Endothelial cell of umbilical vein (primary cell): ENCODE data around the gene VGLL4. TPM values are rescaled to one million over a fixed set of nuclear protein-coding genes. Genes with fewer than 3 reads are reported as not detected.

ENCODE experiments used
- BruUV-seq: library from RNA; stranded (reverse); fragments of 400-500 nt; replicated peaks from 2 replicates; lab custom pipeline; 2021; lab: Mats Ljungman, UMichigan
- CTCF ChIA-PET: fragments of 300-600, 350-600 bp; sonication (Branson Sonifier 250); formaldehyde crosslinking; loops from one replicate; lab custom pipeline; 2021; ENCODE audit warnings: antibody characterized with exemption, inconsistent platforms; lab: Charles Lee
- POLR2A ChIA-PET: fragments of 300-600, 350-600 bp; sonication (Branson Sonifier 250); formaldehyde crosslinking; loops from one replicate; lab custom pipeline; 2021; ENCODE audit warnings: antibody characterized with exemption, inconsistent platforms; lab: Charles Lee
- DNase-seq: peaks from one replicate; pipeline ENCODE4 v3.0.0-alpha.2; 2011; ENCODE audit warnings: low read depth, low spot score
- FAIRE-seq: peaks from 2 replicates; lab custom pipeline; 2011; peaks lifted over from hg19 to GRCh38; lab: Jason Lieb, UNC
- H2AFZ ChIP-seq: 2 replicates; pipeline ENCODE4 v1.6.0; 2012; ENCODE audit warnings: low read depth, low read length, control low read depth, inconsistent platforms
- H3K27ac ChIP-seq: 2 replicates; pipeline ENCODE4 v1.5.1; 2011; ENCODE audit warnings: low read depth, mild to moderate bottlenecking, control low read depth, low read length, moderate library complexity; ENCODE audit not compliant: insufficient read depth
- H3K27me3 ChIP-seq, 2 experiments: 2 replicates each; pipeline versions ENCODE4 v1.6.0 to v1.6.1; 2011; ENCODE audit warnings: low read length in 2 of 2, mixed read lengths in 1 of 2; ENCODE audit not compliant: control insufficient read depth in 2 of 2, insufficient read depth in 2 of 2
- H3K36me3 ChIP-seq, 2 experiments: 2 replicates in 1 of 2; 3 replicates in 1 of 2; pipeline ENCODE4 v1.5.1; 2011; ENCODE audit warnings: low read length in 2 of 2, mild to moderate bottlenecking in 1 of 2, moderate library complexity in 1 of 2; ENCODE audit not compliant: control insufficient read depth in 2 of 2, insufficient read depth in 2 of 2; ENCODE audit errors: extremely low read depth in 1 of 2
- H3K4me1 ChIP-seq: 3 replicates; pipeline ENCODE4 v1.5.1; 2011; ENCODE audit warnings: mild to moderate bottlenecking, low read length; ENCODE audit not compliant: control insufficient read depth, insufficient read depth; ENCODE audit errors: extremely low read depth
- H3K4me2 ChIP-seq: 2 replicates; pipeline ENCODE4 v1.6.1; 2011; ENCODE audit warnings: low read length, control low read depth, mixed read lengths; ENCODE audit not compliant: insufficient read depth
- H3K4me3 ChIP-seq, 3 experiments: fragments of 200-600 bp in 1 of 3; sonication (generic), shearing (Covaris generic) in 1 of 3; replicated peaks in 1 of 3; 2 replicates each; pipeline ENCODE4 v1.5.1; 2011 to 2016; ENCODE audit warnings: control low read depth in 3 of 3, low read length in 3 of 3, mild to moderate bottlenecking in 2 of 3, inconsistent platforms in 1 of 3, low read depth in 1 of 3, moderate library complexity in 1 of 3; ENCODE audit not compliant: insufficient read depth in 1 of 3
- H3K79me2 ChIP-seq: 2 replicates; pipeline ENCODE4 v1.6.0; 2012; ENCODE audit warnings: low read length, inconsistent platforms; ENCODE audit not compliant: control insufficient read depth, insufficient read depth
- H3K9ac ChIP-seq: replicated peaks from 2 replicates; pipeline ENCODE3; 2011; ENCODE audit warnings: low read length, control low read depth; ENCODE audit not compliant: insufficient read depth; ENCODE audit errors: extremely low read depth
- H3K9me1 ChIP-seq: replicated peaks from 3 replicates; pipeline ENCODE4 v1.6.0; 2011; ENCODE audit warnings: mild to moderate bottlenecking, low read length; ENCODE audit not compliant: control insufficient read depth, insufficient read depth; ENCODE audit errors: extremely low read depth
- H3K9me3 ChIP-seq: replicated peaks from 2 replicates; pipeline ENCODE4 v1.5.1; 2012; ENCODE audit warnings: low read length, inconsistent platforms; ENCODE audit not compliant: control insufficient read depth, insufficient read depth
- H4K20me1 ChIP-seq: replicated peaks from 2 replicates; pipeline ENCODE3; 2011; ENCODE audit warnings: mild to moderate bottlenecking, low read length; ENCODE audit not compliant: control insufficient read depth, insufficient read depth; ENCODE audit errors: extremely low read depth
- EZH2 ChIP-seq: IDR thresholded peaks from 2 replicates; pipeline ENCODE4 v1.6.1; 2012; ENCODE audit warnings: borderline replicate concordance, low read depth, mild to moderate bottlenecking, moderate library complexity, low read length, inconsistent platforms; ENCODE audit not compliant: severe bottlenecking
- FOS ChIP-seq: IDR thresholded peaks from 2 replicates; pipeline ENCODE4 v1.6.1; 2011; ENCODE audit warnings: mild to moderate bottlenecking, low read length, moderate library complexity, borderline replicate concordance; ENCODE audit not compliant: insufficient read depth
- JUN ChIP-seq: IDR thresholded peaks from 2 replicates; pipeline ENCODE4 v1.6.1; 2011; ENCODE audit warnings: borderline replicate concordance, low read depth; ENCODE audit not compliant: insufficient read length, insufficient read depth
- MAX ChIP-seq: IDR thresholded peaks from 2 replicates; pipeline ENCODE4 v1.6.1; 2011; ENCODE audit not compliant: insufficient read depth, insufficient read length
- MYC ChIP-seq: IDR thresholded peaks from one replicate; pipeline ENCODE4 v1.6.1; 2011; ENCODE audit warnings: mild to moderate bottlenecking, low read depth, low read length
- POLR2A ChIP-seq: IDR thresholded peaks from 2 replicates; pipeline ENCODE4 v1.6.1; 2012; ENCODE audit warnings: low read depth, mild to moderate bottlenecking, control low read depth, low read length
- POLR2AphosphoS5 ChIP-seq: IDR thresholded peaks from 2 replicates; pipeline ENCODE4 v1.6.1; 2012; ENCODE audit warnings: low read depth, mild to moderate bottlenecking, control low read depth, low read length, moderate library complexity; ENCODE audit not compliant: insufficient read depth
- dilution Hi-C: fragments of 300-500 bp; cut with MboI; formaldehyde crosslinking; loops from one replicate; pipeline ENCODE4 v1.15.0; 2019; ENCODE audit warnings: low sequenced_read_pairs; ENCODE audit not compliant: extremely low pct_ligation_motif_present
- intact Hi-C: fragments of 100-400 bp; cut with micrococcal nuclease; formaldehyde crosslinking; loops from one replicate; pipeline ENCODE4 v1.10.0; 2022
- polyA plus RNA-seq, 4 experiments: library from polyadenylated mRNA; depleted of rRNA in 3 of 4; stranded (reverse) in 3 of 4; unstranded in 1 of 4; fragments of >200 nt; gene quantifications; 2 replicates each; pipeline versions ENCODE4 v1.2.1 to v1.2.3, GENCODE V29; 2011 to 2012; ENCODE audit warnings: missing spikeins in 1 of 4
- total RNA-seq: library from RNA; stranded (reverse); gene quantifications from 2 replicates; pipeline ENCODE4 v1.2.3, GENCODE V29; 2021

Gene VGLL4
- total and polyA plus RNA-seq, 2 donors (not counting 3 experiments of a cell fraction or from before 2014, with no cell fraction given) = 67.0 to 78.9 TPM

GRCh38 chr3:11541321-11542303, 102.1 kb downstream of the VGLL4 start:
- H3K27ac ChIP-seq = no peak overlapping the region
- TF ChIP-seq MAX (no peak), JUN (no peak), MYC (no peak)
- H3K4me2 ChIP-seq = no peak overlapping the region
- POLR2A ChIA-PET = no interaction called here
- no peaks in the 10 kb centered on the region for H3K36me3 ChIP-seq
- no peak overlapping the region for H3K4me3 ChIP-seq
- no peaks in the 10 kb centered on the region for H3K9me1 ChIP-seq
- FAIRE-seq (no peak), DNase-seq (no peak)
- H3K4me1 ChIP-seq = no peaks in the 10 kb centered on the region
- no peaks in the 10 kb centered on the region for H3K9me3 ChIP-seq
- dilution Hi-C loops = no loop called here
- CTCF ChIA-PET = interaction anchor here (1.1 to 1.9 kb wide), 2 partner anchors 8 to 19 kb away, joined by 4 to 5 read pairs; no protein-coding TSS in a partner anchor
- no peak overlapping the region for H3K9ac ChIP-seq
- no peak overlapping the region for H2AFZ ChIP-seq
- H4K20me1 ChIP-seq = no peaks in the 10 kb centered on the region
- H3K27me3 ChIP-seq = no peaks in the 10 kb centered on the region
- H3K79me2 ChIP-seq = no peaks in the 10 kb centered on the region
- BruUV-seq = no TSS peak
- intact Hi-C loops = no loop called here

- DNase-seq (no peak), FAIRE-seq (no peak)
- H3K4me2 ChIP-seq = no peak overlapping the region
- H3K9me1 ChIP-seq = no peaks in the 10 kb centered on the region
- no peaks in the 10 kb centered on the region for H3K4me1 ChIP-seq
- H3K79me2 ChIP-seq = no peaks in the 10 kb centered on the region
- BruUV-seq = no TSS peak
- H3K27ac ChIP-seq = no peak overlapping the region
- dilution Hi-C loops = no loop called here
- no peaks in the 10 kb centered on the region for H3K36me3 ChIP-seq
- POLR2A ChIA-PET = no interaction called here
- CTCF ChIA-PET = interaction anchor here (1.0 to 1.9 kb wide), 4 partner anchors 17 to 160 kb away, joined by 3 to 5 read pairs (median 3); no protein-coding TSS in a partner anchor
- no peaks in the 10 kb centered on the region for H4K20me1 ChIP-seq
- H2AFZ ChIP-seq = no peak overlapping the region
- H3K4me3 ChIP-seq = no peak overlapping the region
- no peak for TF ChIP-seq MAX
- no peak for TF ChIP-seq EZH2
- TF ChIP-seq POLR2A = no peak
- no peak for TF ChIP-seq POLR2AphosphoS5
- TF ChIP-seq FOS = no peak
- no peaks in the 10 kb centered on the region for H3K9me3 ChIP-seq
- H3K9ac ChIP-seq = no peak overlapping the region
- intact Hi-C loops = no loop called here
- H3K27me3 ChIP-seq = no peaks in the 10 kb centered on the region
Measured at GRCh38 chr3:11539677-11540076, 104.0 kb downstream of the VGLL4 start.
